Vagina (tissue), 2 donors: ENCODE measurements around the gene IL17RC. TPM values are rescaled to one million over a fixed set of nuclear protein-coding genes. Genes with fewer than 3 reads are reported as not detected.

ENCODE experiments used
- DNase-seq, 2 donors: peaks; one replicate each; pipeline ENCODE4 v3.0.0-alpha.2; 2017; ENCODE audit errors: extremely low spot score in 2 of 2
- H3K27ac ChIP-seq: fragments of 200-600 bp; sonication (generic); one replicate; pipeline ENCODE4 v1.5.1; 2019
- H3K27me3 ChIP-seq: fragments of 200-600 bp; sonication (generic); one replicate; pipeline ENCODE4 v1.5.1; 2019
- H3K36me3 ChIP-seq, 2 donors: fragments of 200-600 bp; sonication (generic); one replicate each; pipeline ENCODE4 v1.5.1; 2017 to 2019
- H3K4me1 ChIP-seq: fragments of 200-600 bp; sonication (generic); one replicate; pipeline ENCODE4 v1.5.1; 2019
- H3K4me3 ChIP-seq, 2 donors: fragments of 200-600 bp; sonication (generic); 1 replicate in 1 of 2; 2 replicates in 1 of 2; pipeline ENCODE4 v1.5.1; 2016 to 2019
- H3K9me3 ChIP-seq: fragments of 200-600 bp; sonication (generic); one replicate; pipeline ENCODE4 v1.5.1; 2019
- CTCF ChIP-seq, 3 experiments: fragments of 450-650 bp in 2 of 3; fragments of 200-600 bp in 1 of 3; sonication (generic) in 1 of 3; IDR thresholded peaks; one replicate each; pipeline ENCODE4 v1.5.1; 2017 to 2019; ENCODE audit warnings: antibody characterized with exemption in 3 of 3, mild to moderate bottlenecking in 2 of 3, moderate library complexity in 2 of 3
- POLR2A ChIP-seq, 2 donors: fragments of 450-650 bp; IDR thresholded peaks; one replicate each; pipeline ENCODE4 v1.6.1; 2017; ENCODE audit warnings: antibody characterized with exemption in 2 of 2, mild to moderate bottlenecking in 2 of 2, moderate library complexity in 2 of 2
- POLR2AphosphoS5 ChIP-seq, 2 donors: sonication (generic); formaldehyde crosslinking; IDR thresholded peaks; one replicate each; pipeline ENCODE4 v1.9.0; 2017; ENCODE audit warnings: antibody characterized with exemption in 2 of 2, mild to moderate bottlenecking in 2 of 2, low read depth in 1 of 2; ENCODE audit not compliant: insufficient read depth in 1 of 2
- intact Hi-C: fragments of 100-400 bp; cut with DNase I; formaldehyde crosslinking; loops from one replicate; pipeline ENCODE4 v1.15.1; 2023
- total RNA-seq: library from RNA; depleted of rRNA; stranded (reverse); fragments of >200 nt; gene quantifications from one replicate; pipeline ENCODE4 v1.2.3, GENCODE V29; 2016

IL17RC gene
- total RNA-seq, 1 donor from 2014 or later, result 66.3 TPM

GRCh38 chr3:9909221-9910013 is 7.5 kb upstream of the IL17RC start:
- TF ChIP-seq POLR2A (IDR thresholded peaks at IDR 0.05) (no peak), CTCF (IDR thresholded peaks at IDR 0.05) (no peak), POLR2AphosphoS5 (IDR thresholded peaks at IDR 0.05; ENCODE audit: insufficient read depth in 1 of 2, low read depth in 1 of 2) (no peak)
- intact Hi-C loops, result loop anchor here (10.0 kb wide), 1 partner anchor 175 kb away; the partner anchor contains the start of gene BRPF1
- no peak overlapping the region for H3K27ac ChIP-seq
- DNase-seq, result no peak
- H3K9me3 ChIP-seq, result no peaks in the 10 kb centered on the region
- no peaks in the 10 kb centered on the region for H3K27me3 ChIP-seq
- H3K4me1 ChIP-seq, result peaks cover 28% of the 10 kb centered on the region
- no peak overlapping the region for H3K4me3 ChIP-seq
- peaks cover 0 to 12% of the 10 kb centered on the region in 2 donors for H3K36me3 ChIP-seq

- H3K27ac ChIP-seq, result no peak overlapping the region
- DNase-seq, result no peak
- H3K27me3 ChIP-seq, result no peaks in the 10 kb centered on the region
- TF ChIP-seq POLR2AphosphoS5 (IDR thresholded peaks at IDR 0.05; ENCODE audit: insufficient read depth in 1 of 2, low read depth in 1 of 2), result no peak
- no peak for TF ChIP-seq CTCF (IDR thresholded peaks at IDR 0.05)
- TF ChIP-seq POLR2A (IDR thresholded peaks at IDR 0.05), result no peak
- H3K4me3 ChIP-seq, result no peak overlapping the region
- peaks cover 0 to 12% of the 10 kb centered on the region in 2 donors for H3K36me3 ChIP-seq
- H3K4me1 ChIP-seq, result peaks cover 42% of the 10 kb centered on the region
- intact Hi-C loops, result loop anchor here (10.0 kb wide), 1 partner anchor 177 kb away; the partner anchor contains the start of gene BRPF1
- H3K9me3 ChIP-seq, result no peaks in the 10 kb centered on the region
These were observed 5.0 kb upstream of the IL17RC start for GRCh38 chr3:9911863-9912262.

DNA sequence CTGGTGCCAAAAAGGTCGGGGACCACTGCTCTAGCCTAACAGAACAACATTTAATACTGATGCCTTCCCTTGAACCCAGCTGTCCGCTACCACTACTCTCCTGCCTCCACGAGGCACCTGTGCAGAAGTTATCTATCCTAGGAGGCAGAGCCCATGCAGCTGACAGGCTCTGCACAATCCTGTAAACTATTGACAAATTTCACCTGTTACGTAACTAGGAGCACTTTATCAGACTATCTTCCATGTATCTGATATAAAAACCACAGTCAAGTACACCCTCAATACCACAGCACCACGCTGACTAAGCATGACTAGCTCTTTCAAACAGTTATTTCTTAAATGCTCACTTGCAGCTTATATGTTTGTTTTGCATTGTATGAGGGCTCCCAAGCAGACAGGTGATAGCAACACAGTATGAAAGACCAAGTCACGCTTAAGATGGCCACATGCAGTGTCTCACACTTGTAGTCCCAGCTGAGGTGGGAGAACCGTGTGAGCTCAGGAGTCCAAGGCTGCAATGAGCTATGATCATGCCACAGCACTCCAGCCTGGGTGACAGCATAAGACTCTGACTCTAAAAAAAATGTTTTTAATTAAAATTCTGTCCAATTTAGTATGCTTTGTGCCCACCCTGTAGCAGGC is 4.5 kb upstream of the IL17RC start:
- peaks cover 47% of the 10 kb centered on the region for H3K4me1 ChIP-seq
- H3K36me3 ChIP-seq, result peaks cover 0 to 12% of the 10 kb centered on the region in 2 donors
- no peak overlapping the region for H3K27ac ChIP-seq
- no peak overlapping the region for H3K4me3 ChIP-seq
- TF ChIP-seq POLR2A (IDR thresholded peaks at IDR 0.05) (no peak), POLR2AphosphoS5 (IDR thresholded peaks at IDR 0.05; ENCODE audit: insufficient read depth in 1 of 2, low read depth in 1 of 2) (no peak), CTCF (IDR thresholded peaks at IDR 0.05) (no peak)
- H3K9me3 ChIP-seq, result no peaks in the 10 kb centered on the region
- no peaks in the 10 kb centered on the region for H3K27me3 ChIP-seq
- no peak for DNase-seq
- intact Hi-C loops, result loop anchor here (10.0 kb wide), 1 partner anchor 178 kb away; the partner anchor contains the start of gene BRPF1

DNA sequence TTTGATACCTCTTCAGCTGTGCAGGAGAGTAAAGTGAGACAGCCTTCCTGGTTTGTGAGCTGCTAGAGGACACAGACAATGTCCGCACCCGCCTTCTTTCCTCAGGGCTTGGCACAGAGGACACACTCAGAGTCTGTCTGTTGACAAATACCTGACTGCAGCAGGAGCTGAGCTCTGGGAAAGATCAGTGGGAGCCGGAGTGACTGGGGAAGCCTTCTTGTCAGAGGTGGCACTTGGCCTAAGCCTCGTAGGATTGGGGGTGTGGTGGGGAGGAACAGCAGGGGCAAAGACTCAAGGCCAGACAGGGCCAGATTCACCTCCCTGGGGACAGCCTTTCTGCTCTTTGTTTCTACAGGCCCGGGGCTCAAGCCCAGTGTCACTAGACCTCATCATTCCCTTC is 3.3 kb upstream of the IL17RC start:
- Histone ChIP-seq H3K4me3 (no peak overlapping the region), H3K4me1 (peaks cover 59% of the 10 kb centered on the region), H3K9me3 (no peaks in the 10 kb centered on the region), H3K27me3 (no peaks in the 10 kb centered on the region), H3K27ac (peak overlapping the region; percentile 90), H3K36me3 (peaks cover 0 to 7% of the 10 kb centered on the region in 2 donors)
- TF ChIP-seq CTCF (IDR thresholded peaks at IDR 0.05), result no peak
- TF ChIP-seq POLR2AphosphoS5 (IDR thresholded peaks at IDR 0.05; ENCODE audit: insufficient read depth in 1 of 2, low read depth in 1 of 2), result no peak
- TF ChIP-seq POLR2A (IDR thresholded peaks at IDR 0.05), result no peak
- intact Hi-C loops, result loop anchor here (10.0 kb wide), 1 partner anchor 179 kb away; the partner anchor contains the start of gene BRPF1
- no peak for DNase-seq
